HEK293T (cell line): ENCODE data around the gene PPIA.

Experiments used
- CTCF ChIA-PET: fragments of 350-600 bp; formaldehyde crosslinking; extraction: SDS; loops from one replicate; lab custom pipeline; 2021; ENCODE audit warnings: antibody characterized with exemption, inconsistent platforms; lab: Yijun Ruan, JAX
- POLR2A ChIA-PET: fragments of 350-600 bp; formaldehyde crosslinking; extraction: SDS; loops from one replicate; lab custom pipeline; 2020; ENCODE audit warnings: antibody characterized with exemption, inconsistent platforms; lab: Yijun Ruan, JAX
- DNase-seq: peaks from one replicate; pipeline ENCODE4 v3.0.0; 2012; ENCODE audit warnings: mixed read lengths; ENCODE audit errors: extremely low spot score
- ARNT ChIP-seq: fragments of 450-650 bp; IDR thresholded peaks from 2 replicates; pipeline ENCODE4 v1.6.1; 2017; ENCODE audit warnings: mild to moderate bottlenecking
- BHLHE40 ChIP-seq: fragments of 450-650 bp; IDR thresholded peaks from 2 replicates; pipeline ENCODE4 v1.6.1; 2016; ENCODE audit warnings: mild to moderate bottlenecking, moderate library complexity, borderline replicate concordance
- CTBP1 ChIP-seq: fragments of 450-650 bp; IDR thresholded peaks from 2 replicates; pipeline ENCODE4 v1.6.1; 2016; ENCODE audit warnings: borderline replicate concordance
- ELF4 ChIP-seq: fragments of 450-650 bp; IDR thresholded peaks from 2 replicates; pipeline ENCODE4 v1.6.1; 2017; ENCODE audit warnings: antibody characterized with exemption
- FOXA1 ChIP-seq: fragments of 450-650 bp; IDR thresholded peaks from 2 replicates; pipeline ENCODE4 v1.6.1; 2016; ENCODE audit warnings: mild to moderate bottlenecking
- FOXK2 ChIP-seq: fragments of 450-650 bp; IDR thresholded peaks from 2 replicates; pipeline ENCODE4 v1.6.1; 2016; ENCODE audit warnings: mild to moderate bottlenecking
- FOXM1 ChIP-seq: fragments of 450-650 bp; IDR thresholded peaks from 2 replicates; pipeline ENCODE4 v1.6.1; 2017; ENCODE audit warnings: mild to moderate bottlenecking, borderline replicate concordance
- HDGF ChIP-seq: fragments of 450-650 bp; IDR thresholded peaks from 2 replicates; pipeline ENCODE4 v1.6.1; 2017; ENCODE audit warnings: antibody characterized with exemption, borderline replicate concordance
- L3MBTL2 ChIP-seq: fragments of 450-650 bp; conservative IDR thresholded peaks from 2 replicates; pipeline ENCODE4 v1.6.1; 2016; ENCODE audit warnings: mild to moderate bottlenecking
- LEF1 ChIP-seq: fragments of 450-650 bp; IDR thresholded peaks from 2 replicates; pipeline ENCODE4 v1.6.1; 2017; ENCODE audit warnings: mild to moderate bottlenecking, borderline replicate concordance
- NFRKB ChIP-seq: fragments of 450-650 bp; IDR thresholded peaks from 2 replicates; pipeline ENCODE4 v1.6.1; 2016; ENCODE audit warnings: mild to moderate bottlenecking, moderate library complexity
- SP1 ChIP-seq: fragments of 450-650 bp; IDR thresholded peaks from 2 replicates; pipeline ENCODE4 v1.6.1; 2017
- SUZ12 ChIP-seq: fragments of 450-650 bp; IDR thresholded peaks from 2 replicates; pipeline ENCODE4 v1.6.1; 2016; ENCODE audit warnings: mild to moderate bottlenecking
- TARDBP ChIP-seq: fragments of 450-650 bp; IDR thresholded peaks from 2 replicates; pipeline ENCODE4 v1.6.1; 2016
- ZNF384 ChIP-seq: fragments of 450-650 bp; IDR thresholded peaks from 2 replicates; pipeline ENCODE4 v1.6.1; 2016
- TF ChIP-seq, protein P1 (sequence below): fragments of 450-650 bp; IDR thresholded peaks from 2 replicates; pipeline ENCODE4 v1.6.1; 2016

Gene PPIA

DNA sequence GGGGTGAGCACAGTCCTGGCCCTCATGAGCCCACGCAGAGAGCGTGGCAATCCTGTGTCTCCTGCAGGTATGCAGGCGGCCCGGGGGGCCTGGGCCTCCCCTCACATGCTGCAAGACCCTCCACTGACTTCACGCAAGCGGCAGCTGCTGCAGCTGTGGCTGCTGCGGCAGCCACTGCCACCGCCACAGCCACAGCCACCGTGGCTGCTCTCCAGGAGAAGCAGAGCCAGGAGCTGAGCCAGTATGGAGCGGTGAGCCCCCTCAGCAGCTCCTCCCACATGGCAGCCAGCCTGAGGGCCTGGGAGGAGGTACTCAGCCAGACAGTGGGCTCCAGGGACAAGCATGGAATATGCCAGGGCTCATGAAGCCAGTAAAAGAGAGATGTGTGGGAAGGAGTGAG, 39.2 kb upstream of the PPIA start:
- POLR2A ChIA-PET, result no interaction called here
- DNase-seq, result no peak
- CTCF ChIA-PET, result no interaction called here
- no peak for TF ChIP-seq FOXM1
- no peak for TF ChIP-seq BHLHE40
- TF ChIP-seq HDGF, result no peak
- TF ChIP-seq ELF4, result no peak
- TF ChIP-seq L3MBTL2, result no peak
- TF ChIP-seq FOXA1, result no peak
- TF ChIP-seq LEF1, result no peak
- no peak for TF ChIP-seq ZNF384
- TF ChIP-seq, protein P1, sequence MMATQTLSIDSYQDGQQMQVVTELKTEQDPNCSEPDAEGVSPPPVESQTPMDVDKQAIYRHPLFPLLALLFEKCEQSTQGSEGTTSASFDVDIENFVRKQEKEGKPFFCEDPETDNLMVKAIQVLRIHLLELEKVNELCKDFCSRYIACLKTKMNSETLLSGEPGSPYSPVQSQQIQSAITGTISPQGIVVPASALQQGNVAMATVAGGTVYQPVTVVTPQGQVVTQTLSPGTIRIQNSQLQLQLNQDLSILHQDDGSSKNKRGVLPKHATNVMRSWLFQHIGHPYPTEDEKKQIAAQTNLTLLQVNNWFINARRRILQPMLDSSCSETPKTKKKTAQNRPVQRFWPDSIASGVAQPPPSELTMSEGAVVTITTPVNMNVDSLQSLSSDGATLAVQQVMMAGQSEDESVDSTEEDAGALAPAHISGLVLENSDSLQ, result no peak
- TF ChIP-seq FOXK2, result no peak
- no peak for TF ChIP-seq CTBP1

DNA sequence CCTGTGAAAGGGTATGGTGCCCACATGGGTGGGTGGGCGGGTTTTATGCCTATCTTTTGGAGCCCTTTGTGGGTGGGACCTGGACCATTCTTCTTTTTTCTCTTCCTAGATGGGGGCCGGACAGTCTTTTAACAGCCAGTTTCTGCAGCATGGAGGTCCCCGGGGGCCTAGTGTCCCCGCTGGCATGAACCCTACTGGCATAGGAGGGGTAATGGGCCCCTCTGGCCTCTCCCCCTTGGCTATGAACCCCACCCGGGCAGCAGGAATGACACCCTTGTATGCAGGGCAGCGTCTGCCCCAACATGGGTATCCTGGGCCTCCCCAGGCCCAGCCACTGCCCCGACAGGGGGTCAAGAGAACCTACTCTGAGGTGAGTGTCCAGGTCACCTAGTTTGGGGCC, 38.7 kb upstream of the PPIA start:
- DNase-seq, result no peak
- TF ChIP-seq ELF4 (no peak), FOXA1 (no peak), NFRKB (no peak), ZNF384 (no peak), CTBP1 (no peak), BHLHE40 (no peak), FOXK2 (no peak), HDGF (no peak), FOXM1 (no peak), TARDBP (no peak), ARNT (no peak), SP1 (no peak), L3MBTL2 (no peak)
- TF ChIP-seq, protein P1, result no peak

DNA sequence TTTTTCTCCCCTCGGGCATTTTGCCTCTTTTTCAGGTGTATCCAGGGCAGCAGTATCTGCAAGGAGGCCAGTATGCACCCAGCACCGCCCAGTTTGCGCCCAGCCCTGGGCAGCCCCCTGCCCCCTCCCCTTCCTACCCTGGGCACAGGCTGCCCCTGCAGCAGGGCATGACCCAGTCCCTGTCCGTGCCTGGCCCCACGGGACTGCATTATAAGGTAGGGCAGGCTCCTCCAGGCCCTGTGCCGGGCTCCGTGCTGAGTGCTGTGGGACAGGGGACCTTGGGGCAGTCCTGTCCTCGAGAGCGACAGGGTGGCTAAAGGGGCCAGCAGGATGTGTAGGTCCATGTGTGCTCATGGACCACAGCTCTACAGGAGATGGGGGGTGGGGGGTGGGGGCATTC, 37.2 kb upstream of the PPIA start:
- TF ChIP-seq LEF1, result no peak
- POLR2A ChIA-PET, result interaction anchor here (0.6 kb wide), 1 partner anchor 848 kb away, joined by 3 read pairs; no protein-coding TSS in a partner anchor
- no peak for DNase-seq
- CTCF ChIA-PET, result interaction anchor here (0.6 kb wide), 1 partner anchor 13 kb away, joined by 3 read pairs; no protein-coding TSS in a partner anchor

More for the DNA sequence above, 38.7 kb upstream of the PPIA start:
- POLR2A ChIA-PET, result no interaction called here
- CTCF ChIA-PET, result no interaction called here

DNA sequence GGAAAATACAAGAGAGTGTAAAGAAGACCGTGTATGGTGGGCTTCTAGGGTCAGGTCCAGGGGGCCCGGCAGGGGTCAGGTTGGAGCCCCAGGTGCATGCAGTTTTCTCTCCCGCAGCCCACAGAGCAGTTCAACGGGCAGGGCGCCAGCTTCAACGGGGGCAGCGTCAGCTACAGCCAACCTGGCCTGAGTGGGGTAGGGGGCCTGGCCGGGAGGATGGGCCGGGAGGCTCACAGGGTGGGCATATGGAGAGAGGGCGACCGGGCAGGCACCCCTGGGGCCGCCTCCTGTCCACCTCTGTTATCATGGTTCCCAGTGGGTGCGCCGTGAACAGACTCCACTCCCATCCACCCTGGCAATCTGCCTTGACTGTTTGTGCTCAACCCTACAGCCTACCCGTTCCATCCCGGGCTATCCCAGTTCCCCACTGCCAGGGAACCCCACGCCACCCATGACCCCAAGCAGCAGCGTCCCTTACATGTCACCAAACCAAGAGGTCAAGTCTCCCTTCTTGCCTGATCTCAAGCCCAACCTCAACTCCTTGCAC, 36.4 kb upstream of the PPIA start:
- no peak for DNase-seq
- CTCF ChIA-PET, result no interaction called here
- POLR2A ChIA-PET, result no interaction called here
- TF ChIP-seq ARNT (no peak), BHLHE40 (no peak), FOXA1 (no peak), TARDBP (no peak), L3MBTL2 (no peak)

DNA sequence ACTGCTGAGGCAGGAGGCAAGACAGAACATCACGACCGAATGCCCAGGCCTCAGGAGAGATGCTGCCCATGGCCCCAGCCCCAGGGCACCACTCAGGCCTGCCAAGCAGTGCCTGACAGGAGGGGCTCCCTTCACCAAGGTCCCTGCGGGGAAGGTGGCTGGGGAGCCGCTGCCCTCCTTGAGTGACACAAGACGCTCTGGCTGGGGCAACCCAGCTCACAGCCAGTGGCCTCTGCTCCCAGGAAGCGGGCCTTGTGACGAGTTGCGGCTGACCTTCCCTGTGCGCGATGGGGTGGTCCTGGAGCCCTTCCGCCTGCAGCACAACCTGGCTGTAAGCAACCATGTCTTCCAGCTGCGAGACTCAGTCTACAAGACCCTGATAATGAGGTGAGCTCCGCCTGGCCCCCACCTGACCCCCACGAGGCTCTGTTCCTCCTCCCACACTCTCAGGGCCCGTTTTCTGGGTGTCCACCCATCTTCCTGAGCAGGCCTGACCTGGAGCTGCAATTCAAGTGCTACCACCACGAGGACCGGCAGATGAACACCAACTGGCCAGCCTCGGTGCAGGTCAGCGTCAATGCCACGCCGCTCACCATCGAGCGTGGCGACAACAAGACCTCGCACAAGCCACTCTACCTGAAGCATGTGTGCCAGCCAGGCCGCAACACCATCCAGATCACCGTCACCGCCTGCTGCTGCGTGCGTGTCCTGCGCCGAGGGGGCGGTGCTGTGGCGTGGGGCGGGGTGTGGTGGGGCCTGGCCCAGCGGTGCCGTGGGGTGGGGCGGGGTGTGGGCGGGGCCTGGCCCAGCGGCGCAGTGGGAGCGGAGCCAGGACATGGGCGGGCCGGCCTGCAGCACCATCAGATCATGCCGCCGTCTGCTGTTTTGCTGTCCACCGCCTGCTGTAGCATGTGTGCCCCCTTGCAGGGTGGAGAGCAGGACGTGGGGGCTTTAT, 35.0 kb upstream of the PPIA start:
- ChIA-PET CTCF (no interaction called here), POLR2A (no interaction called here)
- no peak for DNase-seq
- no peak for TF ChIP-seq FOXK2
- TF ChIP-seq FOXM1, result no peak
- no peak for TF ChIP-seq TARDBP
- no peak for TF ChIP-seq BHLHE40
- TF ChIP-seq HDGF, result no peak
- TF ChIP-seq L3MBTL2, result no peak
- TF ChIP-seq SUZ12, result no peak
- TF ChIP-seq SP1, result no peak
- no peak for TF ChIP-seq FOXA1
- TF ChIP-seq LEF1, result no peak
- no peak for TF ChIP-seq ARNT
- TF ChIP-seq ELF4, result no peak
- TF ChIP-seq ZNF384, result no peak
- no peak for TF ChIP-seq CTBP1

DNA sequence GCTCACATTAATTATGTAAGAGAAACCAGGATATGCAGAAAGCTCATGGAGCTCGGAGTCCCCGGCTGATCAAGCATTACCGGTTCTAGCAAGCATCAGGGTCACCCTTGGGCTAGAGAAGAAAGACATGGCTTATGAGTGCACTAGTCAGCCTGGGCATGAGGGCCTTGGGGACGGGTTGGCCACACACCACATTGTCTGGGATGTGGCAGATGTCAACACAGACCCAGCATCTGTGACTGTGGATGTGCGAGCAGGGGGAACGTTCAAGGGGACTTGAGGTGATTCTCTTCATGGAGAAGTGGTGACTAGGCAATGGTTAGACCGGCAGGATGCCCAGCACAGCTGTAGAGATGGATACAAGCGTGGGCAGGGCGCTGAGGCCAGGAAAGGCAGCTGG, 34.2 kb upstream of the PPIA start:
- CTCF ChIA-PET, result no interaction called here
- POLR2A ChIA-PET, result no interaction called here
- TF ChIP-seq FOXM1 (no peak), BHLHE40 (no peak), ZNF384 (no peak), NFRKB (no peak), TARDBP (no peak), FOXK2 (no peak), L3MBTL2 (no peak), SP1 (no peak), ELF4 (no peak), FOXA1 (no peak)
- TF ChIP-seq, protein P1, result no peak
- DNase-seq, result no peak
